IMR-90 (cell line): ENCODE data around the gene ABTB2. TPM values are rescaled to one million over a fixed set of nuclear protein-coding genes. Genes with fewer than 3 reads are reported as not detected.

ENCODE experiments used
- ATAC-seq: fragments of 200-7000 bp; cut with Tn5 transposase; 2 replicates; pipeline ENCODE4 v1.9.1; 2020; ENCODE audit warnings: low read depth, mild to moderate bottlenecking, moderate library complexity
- BruUV-seq: library from RNA; stranded (reverse); fragments of 400-500 nt; replicated peaks from 2 replicates; lab custom pipeline; 2021; lab: Mats Ljungman, UMichigan
- CTCF ChIA-PET: fragments of 300-600 bp; formaldehyde crosslinking; extraction: SDS; loops from one replicate; lab custom pipeline; 2021; ENCODE audit warnings: antibody characterized with exemption; lab: Yijun Ruan, JAX
- POLR2A ChIA-PET: fragments of 300-600 bp; sonication (Branson Sonifier 250); formaldehyde crosslinking; loops from one replicate; lab custom pipeline; 2022; ENCODE audit warnings: antibody characterized with exemption; ENCODE audit not compliant: unreplicated experiment; lab: Charles Lee
- DNase-seq: peaks from one replicate; pipeline ENCODE4 v3.0.0; 2013
- H2AFZ ChIP-seq: replicated peaks from 2 replicates; pipeline ENCODE3; 2013; ENCODE audit warnings: low read length, mild to moderate bottlenecking; ENCODE audit not compliant: poor library complexity
- H2AK5ac ChIP-seq: 2 replicates; pipeline ENCODE4 v1.6.1; 2013; ENCODE audit warnings: low read depth, low read length, inconsistent platforms
- H2AK9ac ChIP-seq: replicated peaks from 2 replicates; pipeline ENCODE3; 2013; ENCODE audit warnings: mild to moderate bottlenecking, low read depth, low read length, moderate library complexity; ENCODE audit not compliant: poor library complexity
- H2BK120ac ChIP-seq: 2 replicates; pipeline ENCODE4 v1.6.1; 2013; ENCODE audit warnings: low read depth, low read length, inconsistent platforms
- H2BK15ac ChIP-seq: 3 replicates; pipeline ENCODE4 v1.6.1; 2013; ENCODE audit warnings: low read depth, low read length, inconsistent platforms
- H2BK20ac ChIP-seq: 2 replicates; pipeline ENCODE4 v1.6.1; 2013; ENCODE audit warnings: low read depth, mild to moderate bottlenecking, inconsistent platforms, low read length, moderate library complexity
- H2BK5ac ChIP-seq: 2 replicates; pipeline ENCODE4 v1.6.1; 2013; ENCODE audit warnings: mild to moderate bottlenecking, low read depth, low read length, inconsistent platforms; ENCODE audit not compliant: poor library complexity, severe bottlenecking
- H3K14ac ChIP-seq: replicated peaks from 2 replicates; pipeline ENCODE4 v1.6.1; 2013; ENCODE audit warnings: low read depth, low read length, inconsistent platforms
- H3K18ac ChIP-seq: 2 replicates; pipeline ENCODE4 v1.6.1; 2013; ENCODE audit warnings: low read depth, low read length, control low read depth
- H3K23ac ChIP-seq: 2 replicates; pipeline ENCODE4 v1.6.1; 2013; ENCODE audit warnings: low read depth, low read length, inconsistent platforms
- H3K27ac ChIP-seq: 2 replicates; pipeline ENCODE4 v1.5.1; 2013; ENCODE audit warnings: mild to moderate bottlenecking, control low read depth, low read length; ENCODE audit not compliant: insufficient read depth
- H3K27me3 ChIP-seq: 2 replicates; pipeline ENCODE4 v1.6.1; 2013; ENCODE audit warnings: low read length; ENCODE audit not compliant: control insufficient read depth, insufficient read depth
- H3K36me3 ChIP-seq: 2 replicates; pipeline ENCODE4 v1.6.1; 2013; ENCODE audit warnings: low read length, mixed read lengths; ENCODE audit not compliant: control insufficient read depth, insufficient read depth
- H3K4ac ChIP-seq: 2 replicates; pipeline ENCODE4 v1.6.1; 2013; ENCODE audit warnings: low read depth, low read length, inconsistent platforms
- H3K4me1 ChIP-seq: 2 replicates; pipeline ENCODE4 v1.6.1; 2013; ENCODE audit warnings: low read length, mixed read lengths; ENCODE audit not compliant: control insufficient read depth, insufficient read depth
- H3K4me2 ChIP-seq: 2 replicates; pipeline ENCODE4 v1.6.1; 2013; ENCODE audit warnings: low read depth, mild to moderate bottlenecking, control low read depth, low read length, moderate library complexity
- H3K4me3 ChIP-seq: 2 replicates; pipeline ENCODE4 v1.5.1; 2013; ENCODE audit warnings: low read depth, mild to moderate bottlenecking, control low read depth, low read length, moderate library complexity; ENCODE audit not compliant: insufficient read depth
- H3K56ac ChIP-seq: 2 replicates; pipeline ENCODE4 v1.6.1; 2013; ENCODE audit warnings: low read length, inconsistent platforms; ENCODE audit not compliant: insufficient read depth; ENCODE audit errors: extremely low read depth
- H3K79me1 ChIP-seq, 2 experiments: 2 replicates each; pipeline ENCODE4 v1.6.1; 2013; ENCODE audit warnings: low read length in 2 of 2, inconsistent platforms in 1 of 2, low read depth in 1 of 2
- H3K9ac ChIP-seq: 2 replicates; pipeline ENCODE4 v1.6.1; 2013; ENCODE audit warnings: low read depth, low read length, control low read depth
- H3K9me1 ChIP-seq: 2 replicates; pipeline ENCODE4 v1.6.1; 2013; ENCODE audit warnings: low read length, inconsistent platforms; ENCODE audit not compliant: insufficient read depth
- H3K9me3 ChIP-seq: 2 replicates; pipeline ENCODE4 v1.6.1; 2013; ENCODE audit warnings: low read length; ENCODE audit not compliant: control insufficient read depth, insufficient read depth
- H4K20me1 ChIP-seq: 2 replicates; pipeline ENCODE4 v1.6.1; 2013; ENCODE audit warnings: low read length, inconsistent platforms; ENCODE audit not compliant: insufficient read depth
- H4K5ac ChIP-seq: 2 replicates; pipeline ENCODE4 v1.6.1; 2013; ENCODE audit warnings: mild to moderate bottlenecking, low read depth, low read length, control low read depth
- H4K8ac ChIP-seq, 2 experiments: 2 replicates each; pipeline ENCODE4 v1.6.1; 2013; ENCODE audit warnings: low read depth in 2 of 2, low read length in 2 of 2, control low read depth in 1 of 2, inconsistent platforms in 1 of 2
- H4K91ac ChIP-seq: 2 replicates; pipeline ENCODE4 v1.6.1; 2013; ENCODE audit warnings: low read depth, low read length, inconsistent platforms; ENCODE audit not compliant: insufficient read depth
- BHLHE40 ChIP-seq: fragments of 150-350 bp; IDR thresholded peaks from 2 replicates; pipeline ENCODE4 v1.6.1; 2016; ENCODE audit warnings: mild to moderate bottlenecking, low read depth, low read length
- CEBPB ChIP-seq: IDR thresholded peaks from 2 replicates; pipeline ENCODE4 v1.6.1; 2012; ENCODE audit warnings: low read depth, low read length, improper control_type of control experiment
- CHD1 ChIP-seq: IDR thresholded peaks from 2 replicates; pipeline ENCODE4 v1.6.1; 2012; ENCODE audit warnings: low read depth, low read length, improper control_type of control experiment
- FOS ChIP-seq: fragments of 150-350 bp; IDR thresholded peaks from 2 replicates; pipeline ENCODE4 v1.6.1; 2016; ENCODE audit warnings: low read depth, low read length
- MXI1 ChIP-seq: IDR thresholded peaks from 2 replicates; pipeline ENCODE4 v1.6.1; 2012; ENCODE audit warnings: low read depth, mild to moderate bottlenecking, low read length, moderate library complexity, borderline replicate concordance
- RCOR1 ChIP-seq: IDR thresholded peaks from 2 replicates; pipeline ENCODE4 v1.6.1; 2012; ENCODE audit warnings: mild to moderate bottlenecking, low read length, improper control_type of control experiment; ENCODE audit not compliant: insufficient replicate concordance
- SMC3 ChIP-seq: fragments of 150-350 bp; IDR thresholded peaks from 2 replicates; pipeline ENCODE4 v1.6.1; 2016; ENCODE audit warnings: low read depth, mild to moderate bottlenecking, antibody characterized with exemption, low read length, moderate library complexity
- whole genome bisulfite sequencing, 2 experiments: methylation state at CpG; one replicate each; pipeline versions ENCODE4 v1.1.5 to v1.1.7; 2013; ENCODE audit warnings: missing lambda C conversion rate in 2 of 2; ENCODE audit not compliant: insufficient read length in 1 of 2; ENCODE audit errors: extremely low coverage in 2 of 2; 5-methylcytosine and 5-hydroxymethylcytosine counted together
- dilution Hi-C: fragments of 300-500 bp; cut with HindIII; formaldehyde crosslinking; loops from one replicate; pipeline ENCODE4 v1.14.3; 2018; ENCODE audit warnings: low sequenced_read_pairs; ENCODE audit not compliant: unreplicated experiment
- in situ Hi-C: fragments of 300-500 bp; cut with MboI; formaldehyde crosslinking; loops from 3 replicates; pipeline ENCODE4 v1.14.3; 2019; ENCODE audit warnings: low sequenced_read_pairs, inconsistent platforms, mixed read lengths
- intact Hi-C: fragments of 100-400 bp; cut with micrococcal nuclease; formaldehyde crosslinking; loops from 2 replicates; pipeline ENCODE4 v1.10.0; 2022
- polyA plus RNA-seq, 3 experiments: library from polyadenylated mRNA; depleted of rRNA; stranded (reverse); fragments of >200 nt; gene quantifications; 2 replicates each; pipeline ENCODE4 v1.2.3, GENCODE V29; 2012; ENCODE audit warnings: low replicate concordance in 1 of 3
- total RNA-seq: library from RNA; depleted of rRNA; stranded (reverse); fragments of >200 nt; gene quantifications from 2 replicates; pipeline ENCODE4 v1.2.3, GENCODE V29; 2012
- TF ChIP-seq, protein P1 (sequence below): fragments of 150-350 bp; IDR thresholded peaks from 2 replicates; pipeline ENCODE4 v1.6.1; 2016; ENCODE audit warnings: low read depth, mild to moderate bottlenecking, low read length, moderate library complexity, borderline replicate concordance

ABTB2 gene
- total and polyA plus RNA-seq, 2 of the 4 experiments (the other 2 are of a cell fraction), result 0.18 to 2.0 TPM

DNA sequence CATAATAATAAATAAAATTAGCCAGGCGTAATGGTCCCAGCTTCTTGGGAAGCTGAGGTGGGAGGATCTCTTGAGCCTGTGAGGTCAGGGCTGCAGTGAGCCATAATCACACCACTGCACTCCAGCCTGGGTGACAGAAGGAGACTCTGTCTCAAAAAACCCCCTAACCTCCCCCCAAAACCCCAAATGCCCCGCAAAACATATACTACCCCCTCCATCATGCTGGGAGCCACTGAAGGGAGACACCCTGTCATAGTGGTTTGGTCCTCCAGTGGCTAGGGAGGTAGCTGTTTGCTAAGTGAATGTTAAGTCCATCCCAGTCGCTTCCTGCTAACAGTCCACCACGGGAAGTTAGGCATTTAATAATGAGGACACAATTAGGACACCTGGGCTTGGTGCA is 125.0 kb downstream of the ABTB2 start:
- Histone ChIP-seq H3K9me1 (no peaks in the 10 kb centered on the region), H4K91ac (no peak overlapping the region), H2BK20ac (no peak overlapping the region), H4K5ac (no peak overlapping the region), H2BK5ac (no peak overlapping the region), H3K79me1 (no peaks in the 10 kb centered on the region), H3K14ac (no peak overlapping the region), H3K18ac (no peak overlapping the region), H3K23ac (no peak overlapping the region), H2BK15ac (no peak overlapping the region), H3K56ac (no peak overlapping the region), H2BK120ac (no peak overlapping the region), H3K4ac (no peak overlapping the region), H3K4me1 (peaks cover 6% of the 10 kb centered on the region), H2AFZ (no peak overlapping the region), H4K20me1 (no peaks in the 10 kb centered on the region), H3K27me3 (no peaks in the 10 kb centered on the region), H3K27ac (no peak overlapping the region), H2AK5ac (no peak overlapping the region), H2AK9ac (no peak overlapping the region), H3K4me2 (no peak overlapping the region), H4K8ac (no peak overlapping the region), H3K4me3 (no peak overlapping the region), H3K9me3 (no peaks in the 10 kb centered on the region), H3K36me3 (no peaks in the 10 kb centered on the region), H3K9ac (no peak overlapping the region)
- in situ Hi-C loops, result no loop called here
- ATAC-seq (no peak), DNase-seq (no peak)
- ChIA-PET POLR2A (no interaction called here), CTCF (interaction anchor here (0.6 kb wide), 1 partner anchor 163 kb away, joined by 4 read pairs; no protein-coding TSS in a partner anchor)
- intact Hi-C loops, result no loop called here
- TF ChIP-seq SMC3 (no peak), CEBPB (no peak), CHD1 (no peak), BHLHE40 (no peak), MXI1 (no peak), RCOR1 (no peak), FOS (no peak)
- TF ChIP-seq, protein P1, sequence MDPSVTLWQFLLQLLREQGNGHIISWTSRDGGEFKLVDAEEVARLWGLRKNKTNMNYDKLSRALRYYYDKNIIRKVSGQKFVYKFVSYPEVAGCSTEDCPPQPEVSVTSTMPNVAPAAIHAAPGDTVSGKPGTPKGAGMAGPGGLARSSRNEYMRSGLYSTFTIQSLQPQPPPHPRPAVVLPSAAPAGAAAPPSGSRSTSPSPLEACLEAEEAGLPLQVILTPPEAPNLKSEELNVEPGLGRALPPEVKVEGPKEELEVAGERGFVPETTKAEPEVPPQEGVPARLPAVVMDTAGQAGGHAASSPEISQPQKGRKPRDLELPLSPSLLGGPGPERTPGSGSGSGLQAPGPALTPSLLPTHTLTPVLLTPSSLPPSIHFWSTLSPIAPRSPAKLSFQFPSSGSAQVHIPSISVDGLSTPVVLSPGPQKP, result no peak
- no TSS peak for BruUV-seq
- dilution Hi-C loops, result no loop called here
- no CpG with 5 or more reads among the region's 4 CpGs for WGBS, 2 experiments
